SU-DHL-6 (cell line): ENCODE results near the gene ADM2.

ENCODE experiments used
- H2AFZ ChIP-seq: fragments of 200-600 bp; sonication (generic); 2 replicates; pipeline ENCODE4 v1.6.1; 2014; ENCODE audit warnings: low read depth, mild to moderate bottlenecking, moderate library complexity, mixed read lengths, antibody characterized with exemption, low read length; ENCODE audit not compliant: severe bottlenecking
- H3F3A ChIP-seq: fragments of 200-600 bp; shearing (Covaris generic); 2 replicates; pipeline ENCODE4 v1.6.0; 2016; ENCODE audit warnings: antibody characterized with exemption, mild to moderate bottlenecking; ENCODE audit not compliant: insufficient read depth
- H3K27ac ChIP-seq: fragments of 200-600 bp; sonication (generic); 2 replicates; pipeline ENCODE4 v1.5.1; 2016; ENCODE audit warnings: low read depth, mild to moderate bottlenecking, low read length, moderate library complexity, mixed read lengths
- H3K27me3 ChIP-seq: fragments of 200-600 bp; sonication (generic), shearing (Covaris generic); 2 replicates; pipeline ENCODE4 v1.6.0; 2014; ENCODE audit warnings: mild to moderate bottlenecking, low read length
- H3K36me3 ChIP-seq: fragments of 200-600 bp; sonication (generic); 2 replicates; pipeline ENCODE4 v1.6.1; 2014; ENCODE audit warnings: mild to moderate bottlenecking, low read length, mixed read lengths
- H3K4me2 ChIP-seq: fragments of 300-600, 200-600 bp; shearing (Covaris generic), sonication (generic); 2 replicates; pipeline ENCODE4 v1.6.0; 2014; ENCODE audit warnings: low read length, low read depth, mild to moderate bottlenecking; ENCODE audit not compliant: poor library complexity, severe bottlenecking
- H3K4me3 ChIP-seq: fragments of 200-600 bp; sonication (generic); 2 replicates; pipeline ENCODE4 v1.5.1; 2014; ENCODE audit warnings: antibody characterized with exemption, low read length, mild to moderate bottlenecking, mixed read lengths; ENCODE audit not compliant: insufficient read depth, poor library complexity, severe bottlenecking
- H3K79me2 ChIP-seq: fragments of 200-600 bp; sonication (generic); 2 replicates; pipeline ENCODE4 v1.6.1; 2014; ENCODE audit warnings: mild to moderate bottlenecking, low read length, moderate library complexity; ENCODE audit not compliant: insufficient read depth
- H3K9ac ChIP-seq: fragments of 200-600 bp; sonication (generic); 2 replicates; pipeline ENCODE4 v1.7.0; 2014; ENCODE audit warnings: mild to moderate bottlenecking, low read length
- H3K9me2 ChIP-seq: fragments of 200-600 bp; sonication (generic); replicated peaks from 2 replicates; pipeline ENCODE4 v1.6.1; 2014; ENCODE audit warnings: low read length; ENCODE audit not compliant: insufficient read depth
- H3K9me3 ChIP-seq: fragments of 200-600 bp; sonication (generic); 2 replicates; pipeline ENCODE4 v1.6.1; 2014; ENCODE audit warnings: low read length, mixed read lengths; ENCODE audit not compliant: insufficient read depth
- H4K20me1 ChIP-seq: fragments of 200-600 bp; sonication (generic); 2 replicates; pipeline ENCODE4 v1.6.1; 2014; ENCODE audit warnings: low read depth, mild to moderate bottlenecking, antibody characterized with exemption, low read length, moderate library complexity, mixed read lengths
- CTCF ChIP-seq: fragments of 200-600 bp; sonication (generic); IDR thresholded peaks from one replicate; pipeline ENCODE4 v1.5.1; 2017; ENCODE audit warnings: antibody characterized with exemption, mild to moderate bottlenecking, low read length, moderate library complexity; ENCODE audit not compliant: insufficient read depth, poor library complexity, severe bottlenecking
- EZH2phosphoT487 ChIP-seq: fragments of 200-600 bp; sonication (generic), shearing (Covaris generic); conservative IDR thresholded peaks from 2 replicates; pipeline ENCODE4 v1.6.1; 2018; ENCODE audit warnings: mild to moderate bottlenecking, antibody characterized with exemption, low read length, moderate library complexity, mixed read lengths

Gene ADM2

GRCh38 chr22:50482107-50483074 is 1.0 kb downstream of the ADM2 start:
- Histone ChIP-seq H4K20me1 (no peaks in the 10 kb centered on the region), H3K4me3 (peak overlapping the region; percentile 49), H3K4me2 (peak overlapping the region; percentile 56), H3K36me3 (no peaks in the 10 kb centered on the region), H3K9ac (peak overlapping the region; percentile 60), H3K79me2 (no peaks in the 10 kb centered on the region), H2AFZ (no peak overlapping the region), H3F3A (peaks cover 11% of the 10 kb centered on the region; the same call in 1 of the 2 replicates), H3K9me2 (no peaks in the 10 kb centered on the region), H3K9me3 (no peaks in the 10 kb centered on the region), H3K27ac (no peak overlapping the region), H3K27me3 (no peaks in the 10 kb centered on the region)
- no peak for TF ChIP-seq CTCF
- no peak for TF ChIP-seq EZH2phosphoT487

GRCh38 chr22:50483106-50483505 is 1.8 kb downstream of the ADM2 start:
- Histone ChIP-seq H3K36me3 (no peaks in the 10 kb centered on the region), H3K79me2 (no peaks in the 10 kb centered on the region), H3K9me2 (no peaks in the 10 kb centered on the region), H3K9ac (no peak overlapping the region), H3K4me3 (no peak overlapping the region), H3K27me3 (no peaks in the 10 kb centered on the region), H2AFZ (no peak overlapping the region), H4K20me1 (no peaks in the 10 kb centered on the region), H3K27ac (no peak overlapping the region), H3K9me3 (no peaks in the 10 kb centered on the region), H3K4me2 (no peak overlapping the region), H3F3A (peaks cover 11% of the 10 kb centered on the region; the same call in 1 of the 2 replicates)
- TF ChIP-seq CTCF: no peak
- no peak for TF ChIP-seq EZH2phosphoT487

- H3K9ac ChIP-seq: no peak overlapping the region
- no peaks in the 10 kb centered on the region for H3K36me3 ChIP-seq
- H4K20me1 ChIP-seq: no peaks in the 10 kb centered on the region
- H3K27me3 ChIP-seq: no peaks in the 10 kb centered on the region
- no peak for TF ChIP-seq EZH2phosphoT487
- TF ChIP-seq CTCF: no peak
- H3K79me2 ChIP-seq: no peaks in the 10 kb centered on the region
- H3K9me2 ChIP-seq: no peaks in the 10 kb centered on the region
- H3K9me3 ChIP-seq: no peaks in the 10 kb centered on the region
- peaks cover 11% of the 10 kb centered on the region; the same call in 1 of the 2 replicates for H3F3A ChIP-seq
- peak overlapping the region; percentile 29 for H3K4me2 ChIP-seq
- no peak overlapping the region for H2AFZ ChIP-seq
- no peak overlapping the region for H3K27ac ChIP-seq
- H3K4me3 ChIP-seq: no peak overlapping the region
Observed at GRCh38 chr22:50483556-50483955, 2.2 kb downstream of the ADM2 start.
